Anterior cingulate cortex (tissue), 58 donors: ENCODE measurements around the gene OR52E8.
A peak's percentile ranks its signal among the peaks of the same experiment; 100 is the strongest.

Experiments used
- DNase-seq, 58 donors: peaks; one replicate each; lab custom pipeline; 2025; lab: John Stamatoyannopoulos, UW

Gene OR52E8

DNA sequence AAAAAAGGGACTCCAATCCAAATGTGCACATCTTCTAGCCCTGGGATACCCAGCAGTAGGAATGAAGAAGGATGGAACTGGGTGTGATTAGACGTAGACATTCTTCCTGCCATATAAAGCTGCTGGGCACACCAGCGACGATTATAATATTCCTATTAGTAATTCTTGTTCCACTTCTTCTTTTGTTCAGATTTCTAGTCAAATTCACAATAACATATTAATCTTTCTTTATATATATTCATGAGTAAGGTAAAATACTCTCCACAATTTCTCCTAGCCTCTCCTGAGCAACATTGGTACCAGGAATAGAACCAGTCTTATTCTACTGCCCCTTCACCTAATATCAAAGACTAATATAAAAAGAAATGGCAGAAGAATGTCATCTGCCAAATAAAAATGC, at the start of gene OR52E8:
OR52E8 (minus strand) TSS at position 101 of the 400 bp plus-strand sequence; CDS start at position 101, 0 bp downstream.
- DNase-seq = no peak

DNA sequence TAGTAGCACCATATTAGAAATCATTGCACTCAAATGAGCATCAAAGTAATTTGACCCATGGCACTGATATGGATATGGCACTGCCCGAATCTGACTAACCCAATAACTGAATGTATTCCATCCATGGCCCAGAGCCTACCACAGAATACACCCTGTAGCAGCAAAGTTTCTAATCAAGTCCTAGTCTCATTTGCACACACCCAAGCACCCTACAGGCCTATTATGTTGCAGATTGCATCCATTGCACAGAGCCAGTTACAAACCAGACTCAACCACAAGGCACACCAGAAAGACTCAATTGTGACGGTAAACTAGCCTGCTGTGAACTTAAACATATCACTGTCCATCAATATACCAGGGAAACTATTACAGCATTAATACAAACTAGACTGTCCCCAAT, 42.0 kb upstream of the OR52E8 start:
- no peak for DNase-seq

DNA sequence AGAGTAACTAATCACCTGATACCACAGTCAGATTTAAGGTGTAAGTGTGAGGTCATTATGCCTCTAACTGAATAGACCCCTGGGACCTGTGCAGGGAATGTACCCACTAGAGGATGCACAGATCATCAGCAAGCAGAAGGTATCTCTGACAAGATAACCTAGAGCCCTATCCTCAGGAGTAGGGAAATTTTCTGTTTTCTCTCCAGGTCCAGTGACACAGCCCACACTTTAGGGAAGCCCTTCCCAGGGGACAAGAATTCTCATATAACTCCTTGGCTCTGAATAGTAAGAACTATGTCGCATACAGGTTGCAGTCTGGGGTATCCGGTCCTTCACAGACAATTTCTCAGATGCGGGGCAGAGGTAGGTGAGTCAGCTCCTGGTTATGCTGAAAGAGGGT, 35.4 kb upstream of the OR52E8 start, which contains the start of gene OR52E5:
OR52E5 (plus strand) TSS at position 301 of the 400 bp plus-strand sequence. CDS start 7,569 bp downstream, outside the sequence.
- no peak for DNase-seq

DNA sequence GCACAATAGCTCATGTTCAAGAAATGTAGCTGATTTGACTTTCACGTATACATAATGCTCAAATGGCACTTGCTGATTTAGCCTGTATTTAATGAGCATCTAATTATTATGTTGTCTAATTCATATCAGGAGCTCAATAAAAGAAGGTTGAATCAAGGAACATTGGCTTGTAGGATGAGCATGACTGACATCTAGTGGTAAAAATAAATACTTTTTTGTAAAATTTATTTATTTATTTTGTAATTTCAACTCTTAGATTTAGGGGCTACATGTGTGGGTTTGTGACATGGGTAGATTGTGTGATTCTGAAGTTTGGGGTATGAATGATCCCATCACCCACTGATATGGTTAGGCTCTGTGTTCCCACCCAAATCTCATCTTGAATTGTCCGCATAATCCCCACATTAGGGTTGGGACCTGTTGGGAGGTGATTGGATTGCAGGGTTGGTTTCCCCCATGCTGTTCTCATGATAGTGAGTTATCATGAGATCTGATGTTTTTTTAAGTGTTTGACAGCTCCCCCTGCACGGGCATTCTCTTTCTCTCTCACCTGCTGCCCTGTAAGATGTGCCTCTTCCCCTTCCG, 33.8 kb upstream of the OR52E8 start:
- DNase-seq = no peak

DNA sequence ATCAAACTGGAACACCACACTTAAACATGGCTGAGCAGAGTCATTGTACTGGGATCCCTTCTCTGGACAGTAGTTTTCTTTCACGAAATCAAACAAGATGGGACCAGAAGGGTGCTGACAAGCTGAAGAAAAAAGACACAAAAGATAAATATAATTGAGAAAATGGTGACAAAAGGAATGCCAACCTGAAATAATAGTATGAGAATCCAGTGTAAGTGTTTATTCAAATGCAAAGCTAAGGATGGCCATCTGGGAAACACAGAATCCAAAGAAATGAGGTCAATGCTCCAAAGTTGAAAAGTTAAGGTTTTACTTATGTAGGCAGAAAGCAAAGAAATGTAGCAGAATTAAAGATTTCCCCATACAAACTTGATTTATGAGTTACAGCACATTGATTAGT, 30.2 kb upstream of the OR52E8 start:
- no peak for DNase-seq

DNA sequence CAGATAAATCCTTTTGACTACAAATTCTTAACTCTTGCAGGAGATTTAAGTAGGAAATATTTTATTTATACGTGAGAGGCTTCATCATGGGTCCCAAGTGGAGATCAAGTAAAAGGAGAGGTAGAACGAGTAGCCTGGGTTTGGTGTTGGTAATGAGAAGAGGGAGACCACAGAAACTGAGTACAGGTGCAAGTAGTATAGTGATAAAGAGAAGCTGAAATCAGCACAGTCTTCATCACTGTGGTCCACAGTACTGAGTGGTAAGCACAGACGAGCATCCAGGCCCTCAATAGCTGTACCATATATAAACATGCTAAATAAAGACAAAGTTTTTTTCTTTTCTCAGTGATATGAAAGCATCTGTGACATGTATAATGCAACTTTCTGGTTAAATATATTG, 29.7 kb upstream of the OR52E8 start:
- no peak for DNase-seq

DNA sequence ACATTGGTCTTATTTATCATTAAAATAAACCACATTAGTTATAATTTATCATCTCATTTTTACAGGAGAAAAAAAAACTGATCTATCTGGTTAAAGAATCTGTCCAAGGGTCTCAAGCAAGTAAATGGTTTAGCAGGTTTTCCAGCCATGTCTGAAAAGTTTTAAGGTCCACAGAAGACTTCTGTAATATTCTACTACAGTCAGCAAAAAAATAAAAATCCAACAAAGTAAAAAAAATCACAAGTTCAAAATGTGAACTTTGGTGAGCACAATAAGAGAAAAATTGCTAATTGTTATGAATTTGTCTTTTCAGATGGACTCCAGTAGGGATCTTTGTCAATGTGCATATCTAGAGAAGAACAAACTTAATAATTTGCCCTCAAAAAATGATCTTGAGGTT, 24.3 kb upstream of the OR52E8 start:
- no peak for DNase-seq

DNA sequence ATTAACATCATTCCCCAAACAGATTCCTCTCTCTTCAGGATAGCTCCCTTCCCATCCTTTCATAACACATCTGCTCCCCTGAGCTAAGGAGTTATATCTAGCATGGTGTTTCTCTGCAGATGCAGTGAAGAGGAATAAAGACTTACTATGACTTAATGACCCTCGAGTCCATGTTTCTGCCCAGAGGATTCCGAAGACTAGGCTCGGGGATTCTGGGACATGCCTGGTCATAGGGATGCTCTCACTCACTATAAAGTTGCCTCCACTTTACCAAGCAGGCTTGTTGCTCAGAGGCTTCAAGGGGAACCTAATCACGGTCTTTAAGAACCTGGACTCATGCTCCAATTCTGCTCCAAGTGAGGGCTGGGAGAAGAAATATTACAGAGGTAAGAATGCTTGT, 22.8 kb upstream of the OR52E8 start, which contains the start of gene OR52E4:
OR52E4 (plus strand) TSS at position 301 of the 400 bp plus-strand sequence. CDS start 3,664 bp downstream, outside the sequence.
- DNase-seq = no peak

DNA sequence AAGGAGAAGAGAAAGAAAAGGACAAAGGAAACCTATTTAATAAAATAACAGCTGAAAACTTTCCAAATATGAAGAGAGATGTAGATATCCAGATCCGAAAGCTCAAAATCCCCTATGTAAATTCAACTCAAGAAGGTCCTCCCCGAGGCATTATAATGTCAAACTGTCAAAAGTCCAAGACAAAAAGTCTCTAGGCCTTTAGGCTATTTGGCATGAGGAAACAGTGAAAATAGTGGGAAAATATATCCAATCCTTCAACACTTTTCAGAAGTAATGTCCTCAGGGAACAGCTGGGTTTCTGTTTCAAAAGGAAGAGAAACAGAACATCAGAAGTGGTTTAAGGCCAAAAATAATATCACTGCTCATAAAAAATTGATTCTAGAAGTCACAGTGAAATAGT, 21.1 kb upstream of the OR52E8 start:
- no peak for DNase-seq

DNA sequence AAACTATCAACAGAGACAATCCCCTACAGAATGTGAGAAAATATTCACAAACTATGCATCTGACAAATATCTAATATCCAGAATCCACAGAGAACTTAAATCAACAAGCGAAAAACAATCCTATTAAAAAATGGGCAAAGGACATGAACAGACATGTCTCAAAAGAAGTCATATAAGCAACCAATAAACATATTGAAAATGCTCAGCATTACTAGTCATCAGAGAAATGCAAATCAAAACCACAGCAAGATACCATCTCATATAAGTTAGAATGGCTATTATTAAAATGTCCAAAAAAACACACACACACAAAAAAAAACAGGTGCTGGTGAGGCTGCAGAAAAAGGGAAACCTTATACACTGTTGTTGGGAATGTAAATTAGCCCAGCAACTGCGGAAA, 8.3 kb upstream of the OR52E8 start:
- no peak for DNase-seq

DNA sequence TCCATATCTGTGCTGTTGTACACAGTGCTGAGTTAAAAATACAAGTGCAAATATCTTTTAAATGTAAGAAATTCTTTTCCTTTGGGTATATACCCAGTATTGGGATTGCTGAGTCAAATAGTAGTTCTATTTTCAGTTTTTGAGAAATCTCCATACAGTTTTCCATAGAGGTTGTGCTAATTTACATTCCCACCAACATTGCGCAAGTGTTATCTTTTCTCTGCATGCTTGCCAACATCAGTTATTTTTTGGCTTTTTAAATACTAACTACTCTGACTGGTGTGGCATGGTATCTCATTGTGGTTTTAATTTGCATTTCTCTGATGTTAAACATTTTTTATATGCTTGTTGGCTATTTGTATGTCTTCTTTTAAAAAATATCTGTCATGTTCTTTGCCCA, 6.5 kb downstream of the OR52E8 start:
- no peak for DNase-seq

DNA sequence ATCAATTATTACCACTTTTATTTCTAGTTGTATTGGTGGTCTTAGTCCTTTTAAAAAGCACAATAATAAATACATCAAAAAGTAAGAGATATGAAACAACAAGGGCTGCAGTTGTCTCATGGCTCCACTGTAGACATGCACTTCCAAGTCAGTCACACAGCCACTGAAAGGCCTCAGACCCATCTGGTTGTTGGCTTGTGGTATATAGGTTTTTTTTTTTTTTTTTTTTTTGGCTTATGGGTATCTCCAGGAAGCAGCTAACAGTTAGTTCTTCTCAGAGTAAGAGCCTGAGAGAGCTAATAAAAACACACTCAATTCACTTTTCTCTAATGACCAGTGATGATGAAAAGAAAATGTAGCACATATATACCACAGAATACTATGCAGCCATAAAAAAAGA, 9.8 kb downstream of the OR52E8 start:
- DNase-seq = no peak

DNA sequence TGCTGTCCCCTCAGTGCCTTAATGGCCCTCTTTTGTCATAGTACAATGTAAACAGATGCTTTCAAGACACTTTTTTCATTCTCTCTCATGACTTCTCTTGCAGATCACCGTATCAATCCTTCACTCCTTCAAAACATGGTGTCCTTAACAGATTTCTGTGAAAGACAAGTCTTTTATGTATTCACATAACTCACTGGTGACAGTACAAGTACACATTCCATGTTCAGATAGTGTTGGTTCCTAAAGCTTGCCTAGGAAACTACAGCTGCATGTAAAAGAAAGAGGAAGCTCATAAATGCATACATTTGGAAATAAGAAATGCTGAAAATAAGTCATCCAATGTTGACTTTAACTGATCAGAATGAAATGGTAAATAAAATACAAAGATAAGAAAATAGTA, 10.8 kb downstream of the OR52E8 start:
- no peak for DNase-seq

DNA sequence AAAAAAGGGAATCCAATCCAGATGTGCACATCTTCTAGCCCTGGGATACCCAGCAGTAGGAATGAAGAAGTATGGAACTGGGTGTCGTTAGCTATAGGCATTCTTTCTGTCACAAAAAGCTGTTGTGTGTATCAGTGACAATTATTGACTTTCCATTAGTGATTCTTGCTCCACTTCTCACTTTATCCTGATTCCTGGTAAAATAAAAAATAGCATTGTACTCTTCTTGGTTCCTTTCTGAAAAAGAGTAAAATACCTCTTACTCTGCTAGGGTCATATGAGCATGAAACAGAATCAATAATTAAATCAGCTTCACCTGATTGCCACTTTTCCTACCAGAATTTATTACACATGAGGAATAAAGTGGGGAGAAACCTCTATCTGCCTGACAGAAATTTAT, 15.7 kb downstream of the OR52E8 start, which contains the start of gene OR52E6:
OR52E6 (minus strand) TSS at position 101 of the 400 bp plus-strand sequence; CDS start at position 101, 0 bp downstream.
- no peak for DNase-seq

DNA sequence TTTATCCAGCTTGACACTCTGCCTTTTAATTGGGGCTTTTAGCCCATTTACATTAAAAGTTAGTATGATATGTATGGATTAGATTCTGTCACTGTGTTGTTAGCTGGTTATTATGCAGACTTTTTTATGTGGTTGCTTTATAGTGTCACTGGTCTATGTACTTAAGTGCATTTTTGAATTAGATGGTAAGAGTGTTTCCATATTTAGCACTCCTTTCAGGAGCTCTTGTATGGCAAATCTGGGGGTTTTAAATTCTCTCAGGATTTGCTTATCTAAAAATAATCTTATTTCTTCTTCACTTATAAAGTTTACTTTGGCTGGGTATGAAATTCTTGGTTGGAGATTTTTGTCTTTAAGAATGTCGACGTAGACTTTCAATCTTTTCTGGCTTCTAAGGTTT, 19.8 kb downstream of the OR52E8 start:
- DNase-seq = no peak

DNA sequence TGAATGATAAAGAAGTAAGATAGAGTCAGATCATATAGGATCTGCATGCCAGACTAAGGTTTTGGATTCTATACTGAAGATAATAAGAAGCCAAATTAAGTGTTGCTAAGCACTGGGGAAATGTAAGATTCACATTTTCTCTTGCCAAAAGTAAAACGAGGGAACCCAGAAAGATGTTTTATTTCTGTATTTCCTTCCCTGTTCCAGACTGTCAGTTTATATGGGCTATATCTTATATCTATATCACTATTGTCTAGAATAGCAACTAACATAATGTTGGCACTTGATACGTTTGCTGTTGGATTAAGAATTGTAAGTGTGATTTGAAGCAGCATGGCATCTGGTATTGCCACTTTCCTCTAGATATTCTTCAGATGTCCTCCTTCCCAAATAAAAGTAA, 24.0 kb downstream of the OR52E8 start:
- peak in 1 of 58 donors; percentile 3 for DNase-seq

DNA sequence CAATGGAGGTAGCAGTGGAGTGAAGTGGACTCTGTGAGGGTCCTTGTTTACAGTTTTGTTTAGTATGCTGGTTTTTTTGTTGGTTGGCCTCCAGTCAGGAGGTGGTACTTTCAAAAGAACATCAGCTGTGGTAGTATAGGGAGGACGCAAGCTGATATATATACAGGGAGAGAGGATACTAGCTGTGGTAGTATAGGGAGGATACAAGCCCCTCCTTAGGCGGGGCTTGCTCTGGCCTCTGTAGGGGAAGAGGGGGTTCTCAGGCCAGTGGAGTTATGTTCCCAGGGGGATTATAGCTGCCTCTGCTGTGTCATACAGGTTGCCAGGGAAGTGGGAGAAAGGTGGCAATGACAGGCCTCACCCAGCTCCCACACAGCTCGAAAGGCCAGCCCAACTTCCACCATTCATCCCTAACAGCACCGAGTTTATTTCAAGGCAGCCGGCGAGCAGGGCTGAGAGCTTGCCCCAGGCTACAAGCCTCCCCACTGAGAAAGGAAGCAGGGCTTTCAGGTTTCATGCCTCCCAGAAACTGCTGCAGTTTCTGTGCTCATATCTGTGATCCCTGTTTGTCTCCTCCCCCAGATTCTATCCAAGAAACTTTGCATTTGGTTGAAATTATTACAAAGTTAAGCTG, 26.2 kb downstream of the OR52E8 start:
- no peak for DNase-seq

DNA sequence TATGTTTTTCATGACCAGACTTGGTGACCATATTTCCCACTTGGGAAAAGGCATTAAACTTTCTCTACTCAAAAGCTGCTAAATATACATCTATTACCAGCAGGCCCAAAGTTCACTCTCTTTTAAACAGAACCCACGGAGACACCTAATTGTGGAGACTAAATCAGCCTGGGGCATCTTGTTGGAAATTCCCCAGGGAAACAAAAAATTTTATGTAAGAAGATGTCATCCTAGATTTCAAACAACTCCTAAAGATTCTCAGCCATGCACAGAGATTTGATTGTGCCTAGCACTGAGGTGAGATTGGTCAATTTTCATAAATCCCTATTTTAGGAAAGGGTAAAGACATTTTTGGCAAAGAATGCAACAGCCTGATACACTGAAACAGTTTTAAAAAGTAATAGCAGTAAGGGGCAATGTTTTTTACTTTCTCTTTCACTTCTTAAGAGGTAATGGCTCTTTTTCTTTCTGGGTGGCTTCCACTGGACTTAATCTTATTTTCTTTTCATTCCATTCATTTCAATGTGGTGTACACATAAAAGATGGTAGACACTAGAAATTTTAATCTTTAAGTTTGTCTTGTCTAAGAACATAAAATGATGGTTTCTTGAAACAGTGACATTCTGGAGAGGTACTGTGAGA, 39.1 kb downstream of the OR52E8 start:
- no peak for DNase-seq

DNA sequence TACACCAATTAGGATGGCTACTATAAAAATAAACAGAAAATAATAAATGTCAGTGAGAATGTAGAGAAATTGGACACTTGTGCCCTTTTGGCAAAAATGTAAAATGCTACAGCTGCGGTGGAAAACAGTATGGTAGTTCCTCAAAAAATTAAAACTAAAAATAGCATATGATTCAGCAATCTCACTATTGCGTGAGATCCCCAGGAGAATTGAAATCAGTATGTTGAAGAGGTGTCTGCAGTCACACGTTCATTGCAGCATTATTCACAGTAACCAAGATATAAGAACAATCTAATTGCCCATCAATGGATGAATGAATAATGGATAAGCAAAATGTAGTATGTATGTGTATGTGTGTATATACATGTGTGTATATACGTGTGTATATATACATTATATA, 42.0 kb downstream of the OR52E8 start:
- DNase-seq = no peak

DNA sequence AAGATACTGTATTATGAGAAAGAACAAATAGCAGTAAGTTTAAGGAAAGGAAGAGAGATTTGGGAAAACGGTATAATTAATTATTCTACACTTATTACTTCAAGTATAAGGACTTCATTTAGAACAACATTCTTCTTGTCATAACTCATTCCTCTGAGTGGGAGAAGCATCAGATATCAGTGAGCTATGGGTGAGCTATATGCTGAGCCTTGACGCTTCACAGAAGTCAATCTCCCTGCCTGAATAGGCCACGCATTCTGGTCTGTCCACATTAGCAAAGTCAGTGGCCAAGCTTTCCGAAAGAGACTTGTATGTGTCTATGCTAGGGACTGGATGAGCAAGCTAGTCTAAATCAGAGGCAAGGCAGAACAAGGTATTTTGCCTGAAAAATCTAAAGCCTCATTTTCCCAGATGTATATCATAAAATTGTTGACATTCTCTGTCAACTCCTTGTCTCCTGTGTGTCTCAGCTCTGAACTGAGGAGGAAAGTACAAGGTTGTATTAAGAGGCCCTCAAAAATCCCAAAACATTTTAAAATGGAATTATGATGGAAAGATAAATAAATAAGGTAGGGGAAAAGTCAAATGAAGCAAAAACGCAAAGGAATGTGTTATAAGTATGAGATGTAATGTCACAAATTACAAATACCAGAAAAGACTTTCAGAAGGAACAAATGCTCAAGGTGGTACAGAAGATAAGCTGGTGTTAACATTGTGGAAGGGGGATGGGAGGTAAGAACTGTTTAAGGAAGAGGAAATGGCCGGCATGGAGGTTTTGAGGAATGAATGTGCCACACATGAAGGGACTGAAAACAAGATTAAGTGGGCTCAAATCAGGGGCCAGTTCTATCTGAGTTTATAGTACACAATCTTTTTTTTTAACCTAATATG, 47.3 kb downstream of the OR52E8 start:
- no peak for DNase-seq

DNA sequence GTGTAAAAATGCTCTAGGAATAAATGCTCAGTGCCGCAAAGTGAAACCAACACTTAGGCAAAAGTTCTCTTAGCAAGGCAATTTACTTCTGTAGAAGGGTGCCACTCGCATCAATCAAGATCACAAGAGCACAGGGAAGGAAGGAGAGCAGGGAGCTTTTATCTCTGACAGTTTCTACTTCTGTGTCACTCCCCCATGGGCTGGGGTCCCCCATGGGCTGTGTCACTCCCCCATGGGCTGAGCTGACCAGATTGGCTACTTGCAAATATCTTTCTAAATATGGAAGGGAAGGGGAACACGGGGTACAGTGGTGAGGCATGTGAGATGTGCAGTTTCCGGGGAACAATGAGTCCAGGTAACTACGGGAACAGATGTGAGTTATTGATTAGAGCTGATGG, 48.4 kb downstream of the OR52E8 start:
- no peak for DNase-seq
